ENCODE results near the gene GCSAM.

Gene GCSAM

GRCh38 chr3:112085735-112086075 lies 47.3 kb downstream of the GCSAM start:
- no peaks in the 10 kb centered on the region for H3K9me3 Mint-ChIP-seq
- H3K4me3 Mint-ChIP-seq = peak overlapping the region; percentile 91
- H3K27me3 Mint-ChIP-seq (ENCODE audit: low read depth) = no peaks in the 10 kb centered on the region
- H3K4me1 Mint-ChIP-seq (ENCODE audit: low read depth) = peaks cover 40% of the 10 kb centered on the region
- no peaks in the 10 kb centered on the region for H3K36me3 Mint-ChIP-seq (ENCODE audit: low read depth)
- peak overlapping the region; percentile 78 for H3K27ac Mint-ChIP-seq
- DNase-seq (ENCODE audit: low spot score) = no peak

GRCh38 chr3:112084980-112085705 lies 47.9 kb downstream of the GCSAM start:
- peaks cover 35% of the 10 kb centered on the region for H3K4me1 Mint-ChIP-seq (ENCODE audit: low read depth)
- H3K27ac Mint-ChIP-seq = peak overlapping the region; percentile 32
- peak overlapping the region; percentile 91 for H3K4me3 Mint-ChIP-seq
- no peaks in the 10 kb centered on the region for H3K9me3 Mint-ChIP-seq
- no peaks in the 10 kb centered on the region for H3K27me3 Mint-ChIP-seq (ENCODE audit: low read depth)
- no peak for DNase-seq (ENCODE audit: low spot score)
- no peaks in the 10 kb centered on the region for H3K36me3 Mint-ChIP-seq (ENCODE audit: low read depth)

- no peaks in the 10 kb centered on the region for H3K9me3 Mint-ChIP-seq
- no peaks in the 10 kb centered on the region for H3K36me3 Mint-ChIP-seq (ENCODE audit: low read depth)
Observed at GRCh38 chr3:112083239-112083638, 49.8 kb downstream of the GCSAM start.

GRCh38 chr3:112078125-112079083 lies 54.6 kb downstream of the GCSAM start:
- H3K9me3 Mint-ChIP-seq = no peaks in the 10 kb centered on the region
- no peaks in the 10 kb centered on the region for H3K27me3 Mint-ChIP-seq (ENCODE audit: low read depth)
- no peak for DNase-seq (ENCODE audit: low spot score)
- H3K36me3 Mint-ChIP-seq (ENCODE audit: low read depth) = peaks cover 2% of the 10 kb centered on the region
- H3K4me3 Mint-ChIP-seq = no peak overlapping the region
- H3K27ac Mint-ChIP-seq = no peak overlapping the region
- H3K4me1 Mint-ChIP-seq (ENCODE audit: low read depth) = peaks cover 24% of the 10 kb centered on the region

More at GRCh38 chr3:112083239-112083638, 49.8 kb downstream of the GCSAM start:
- Mint-ChIP-seq H3K27me3 (ENCODE audit: low read depth) (no peaks in the 10 kb centered on the region), H3K27ac (no peak overlapping the region), H3K4me1 (ENCODE audit: low read depth) (peaks cover 30% of the 10 kb centered on the region), H3K4me3 (no peak overlapping the region)
- no peak for DNase-seq (ENCODE audit: low spot score)

- Mint-ChIP-seq H3K27ac (peak overlapping the region; percentile 84), H3K9me3 (peaks cover 12% of the 10 kb centered on the region), H3K27me3 (ENCODE audit: low read depth) (peaks cover 6% of the 10 kb centered on the region), H3K4me1 (ENCODE audit: low read depth) (peaks cover 42% of the 10 kb centered on the region), H3K4me3 (peak overlapping the region; percentile 78), H3K36me3 (ENCODE audit: low read depth) (peaks cover 8% of the 10 kb centered on the region)
- DNase-seq (ENCODE audit: low spot score) = peak; percentile 58
Observed at GRCh38 chr3:112074616-112075497, 58.2 kb downstream of the GCSAM start.

GRCh38 chr3:112074006-112074405 lies 59.0 kb downstream of the GCSAM start:
- H3K27ac Mint-ChIP-seq = no peak overlapping the region
- H3K36me3 Mint-ChIP-seq (ENCODE audit: low read depth) = peaks cover 10% of the 10 kb centered on the region

GRCh38 chr3:112072387-112073060 lies 60.5 kb downstream of the GCSAM start:
- peak overlapping the region; percentile 82 for H3K27ac Mint-ChIP-seq
- H3K4me1 Mint-ChIP-seq (ENCODE audit: low read depth) = peaks cover 36% of the 10 kb centered on the region
- peaks cover 13% of the 10 kb centered on the region for H3K27me3 Mint-ChIP-seq (ENCODE audit: low read depth)
- peak overlapping the region; percentile 78 for H3K4me3 Mint-ChIP-seq
- H3K9me3 Mint-ChIP-seq = peaks cover 22% of the 10 kb centered on the region
- H3K36me3 Mint-ChIP-seq (ENCODE audit: low read depth) = peaks cover 10% of the 10 kb centered on the region
- peak; percentile 66 for DNase-seq (ENCODE audit: low spot score)

More at GRCh38 chr3:112074006-112074405, 59.0 kb downstream of the GCSAM start:
- peaks cover 42% of the 10 kb centered on the region for H3K4me1 Mint-ChIP-seq (ENCODE audit: low read depth)
- H3K4me3 Mint-ChIP-seq = no peak overlapping the region
- DNase-seq (ENCODE audit: low spot score) = no peak
- H3K27me3 Mint-ChIP-seq (ENCODE audit: low read depth) = peaks cover 8% of the 10 kb centered on the region
- H3K9me3 Mint-ChIP-seq = peaks cover 16% of the 10 kb centered on the region

Measured in T-helper 2 cell treated with Interferon-gamma antibody and Interleukin-4, amounts not matched to agents 5 μg/mL and 100 μg/mL, for 36 hours (primary cell).